HCT116 (cell line): ENCODE data around the gene SMARCE1. TPM values are rescaled to one million over a fixed set of nuclear protein-coding genes. Genes with fewer than 3 reads are reported as not detected.

Source experiments
- ATAC-seq: fragments of 200-7000 bp; cut with Tn5 transposase; 2 replicates; pipeline ENCODE4 v1.9.1; 2020; ENCODE audit warnings: mild to moderate bottlenecking, moderate library complexity
- BruUV-seq: library from RNA; stranded (reverse); fragments of 400-500 nt; replicated peaks from 2 replicates; lab custom pipeline; 2021; lab: Mats Ljungman, UMichigan
- CTCF ChIA-PET: fragments of 300-600 bp; sonication (Branson Sonifier 250); formaldehyde crosslinking; loops from one replicate; lab custom pipeline; 2021; ENCODE audit warnings: antibody characterized with exemption; lab: Charles Lee
- POLR2A ChIA-PET: fragments of 300-600, 350-600 bp; sonication (Branson Sonifier 250); formaldehyde crosslinking; loops from one replicate; lab custom pipeline; 2021; ENCODE audit warnings: antibody characterized with exemption; lab: Charles Lee
- RAD21 ChIA-PET, 2 experiments: fragments of 300-600 bp; sonication (Branson Sonifier 250); formaldehyde crosslinking; loops; one replicate each; lab custom pipeline; 2023; ENCODE audit warnings: low total read pairs in 2 of 2; ENCODE audit not compliant: uncharacterized antibody in 2 of 2, unreplicated experiment in 2 of 2, low non-redundant PET in 1 of 2; lab: Charles Lee
- DNase-seq: peaks from one replicate; pipeline ENCODE4 v3.0.0-alpha.2; 2010; ENCODE audit warnings: low read depth, low spot score
- H2AFZ ChIP-seq: fragments of 200-600 bp; shearing (Covaris generic), sonication (generic); 2 replicates; pipeline ENCODE4 v1.6.1; 2017; ENCODE audit warnings: low read depth, mixed run types, mixed read lengths, antibody characterized with exemption, low read length; ENCODE audit not compliant: poor library complexity, severe bottlenecking
- H3K27ac ChIP-seq: 2 replicates; pipeline ENCODE4 v1.5.1; 2012; ENCODE audit warnings: low read depth, low read length
- H3K27me3 ChIP-seq: fragments of 200-600 bp; sonication (generic); 2 replicates; pipeline ENCODE4 v1.6.1; 2016; ENCODE audit warnings: mixed run types, low read length, mixed read lengths; ENCODE audit not compliant: insufficient read depth
- H3K36me3 ChIP-seq, 2 experiments: fragments of 200-500 bp in 1 of 2; fragments of 200-600 bp in 1 of 2; sonication (Bioruptor generic) in 1 of 2; sonication (generic) in 1 of 2; 2 replicates each; pipeline versions ENCODE4 v1.5.1 to v1.6.1; 2014 to 2016; ENCODE audit warnings: low read length in 2 of 2, inconsistent platforms in 1 of 2, mixed read lengths in 1 of 2, mixed run types in 1 of 2; ENCODE audit not compliant: insufficient read depth in 2 of 2, control insufficient read depth in 1 of 2
- H3K4me1 ChIP-seq, 2 experiments: fragments of 200-600 bp in 1 of 2; sonication (generic) in 1 of 2; 2 replicates each; pipeline versions ENCODE4 v1.5.1 to v1.6.1; 2012 to 2017; ENCODE audit warnings: low read length in 2 of 2, inconsistent platforms in 1 of 2, mild to moderate bottlenecking in 1 of 2, mixed read lengths in 1 of 2, mixed run types in 1 of 2, moderate library complexity in 1 of 2; ENCODE audit not compliant: insufficient read depth in 2 of 2, control insufficient read depth in 1 of 2
- H3K4me2 ChIP-seq: fragments of 200-600 bp; sonication (generic); 2 replicates; pipeline ENCODE4 v1.6.1; 2017; ENCODE audit warnings: mixed run types, low read length, mixed read lengths
- H3K4me3 ChIP-seq, 2 experiments: fragments of 200-600 bp in 1 of 2; sonication (generic) in 1 of 2; replicated peaks in 1 of 2; 2 replicates each; pipeline ENCODE4 v1.5.1; 2011 to 2016; ENCODE audit warnings: low read length in 2 of 2, control low read depth in 1 of 2, low read depth in 1 of 2, mild to moderate bottlenecking in 1 of 2, mixed read lengths in 1 of 2, mixed run types in 1 of 2
- H3K79me2 ChIP-seq: fragments of 200-600 bp; sonication (generic); 2 replicates; pipeline ENCODE4 v1.6.1; 2017; ENCODE audit warnings: mild to moderate bottlenecking, mixed run types, low read length, moderate library complexity, mixed read lengths; ENCODE audit not compliant: insufficient read depth
- H3K9ac ChIP-seq: fragments of 200-600 bp; sonication (generic); 2 replicates; pipeline ENCODE4 v1.6.1; 2016; ENCODE audit warnings: low read length, mixed read lengths
- H3K9me2 ChIP-seq: fragments of 200-600 bp; sonication (generic), shearing (Covaris generic); 2 replicates; pipeline ENCODE4 v1.6.1; 2017; ENCODE audit warnings: mixed run types, mild to moderate bottlenecking, moderate library complexity; ENCODE audit not compliant: insufficient read depth
- H3K9me3 ChIP-seq, 2 experiments: fragments of 200-500 bp in 1 of 2; fragments of 200-600 bp in 1 of 2; sonication (Bioruptor generic) in 1 of 2; sonication (generic) in 1 of 2; 2 replicates each; pipeline ENCODE4 v1.6.1; 2014 to 2017; ENCODE audit warnings: low read length in 2 of 2, mixed read lengths in 2 of 2, inconsistent platforms in 1 of 2, low read depth in 1 of 2, mild to moderate bottlenecking in 1 of 2, mixed run types in 1 of 2, moderate library complexity in 1 of 2; ENCODE audit not compliant: control insufficient read depth in 1 of 2, insufficient read depth in 1 of 2
- H4K20me1 ChIP-seq: fragments of 200-600 bp; sonication (generic), shearing (Covaris generic); 2 replicates; pipeline ENCODE4 v1.6.1; 2017; ENCODE audit warnings: mixed run types, mild to moderate bottlenecking, moderate library complexity; ENCODE audit not compliant: insufficient read depth
- CEBPB ChIP-seq: IDR thresholded peaks from 2 replicates; pipeline ENCODE4 v1.6.1; 2012; ENCODE audit warnings: low read depth
- ELF1 ChIP-seq: IDR thresholded peaks from 2 replicates; pipeline ENCODE4 v1.6.1; 2012; ENCODE audit warnings: low read depth, borderline replicate concordance
- FOSL1 ChIP-seq: IDR thresholded peaks from 2 replicates; pipeline ENCODE4 v1.6.1; 2012; ENCODE audit warnings: low read depth
- REST ChIP-seq: IDR thresholded peaks from 2 replicates; pipeline ENCODE4 v1.6.1; 2012; ENCODE audit warnings: low read depth
- intact Hi-C: fragments of 100-400 bp; cut with micrococcal nuclease; formaldehyde crosslinking; loops from 2 replicates; pipeline ENCODE4 v1.10.0; 2022
- total RNA-seq: library from RNA; stranded (reverse); gene quantifications from one replicate; pipeline ENCODE4 v1.2.1, GENCODE V29; 2021; ENCODE audit not compliant: unreplicated experiment

SMARCE1 gene
- total RNA-seq, 1 experiment from 2014 or later: 136 TPM

GRCh38 chr17:40647624-40648383 is at the start of gene SMARCE1 (continued):
- no peak for TF ChIP-seq REST
- no peak for TF ChIP-seq FOSL1
- no peak for TF ChIP-seq CEBPB

GRCh38 chr17:40697297-40697696 is 49.7 kb upstream of the SMARCE1 start:
- no peaks in the 10 kb centered on the region for H4K20me1 ChIP-seq
- no peaks in the 10 kb centered on the region for H3K36me3 ChIP-seq
- no peak overlapping the region for H3K9ac ChIP-seq
- no peak overlapping the region for H3K27ac ChIP-seq
- BruUV-seq: no TSS peak
- no peaks in the 10 kb centered on the region for H3K9me3 ChIP-seq
- H3K9me2 ChIP-seq: no peaks in the 10 kb centered on the region
- ATAC-seq: no peak
- CTCF ChIA-PET: interaction anchor here (1.1 kb wide), 1 partner anchor 75 kb away, joined by 3 read pairs; no protein-coding TSS in a partner anchor
- no peaks in the 10 kb centered on the region for H3K27me3 ChIP-seq
- no peaks in the 10 kb centered on the region for H3K79me2 ChIP-seq
- no peak overlapping the region for H3K4me2 ChIP-seq
- no peak overlapping the region for H3K4me3 ChIP-seq
- no peaks in the 10 kb centered on the region for H3K4me1 ChIP-seq
- H2AFZ ChIP-seq: no peak overlapping the region
- no peak for TF ChIP-seq ELF1
- TF ChIP-seq, all 23 proteins: peak for 0
- POLR2A ChIA-PET: no interaction called here
- intact Hi-C loops: no loop called here
- RAD21 ChIA-PET: no interaction called here
- no peak for DNase-seq
